GM19328 (cell line): ENCODE measurements around the gene FBH1.
"Not testable (repeated sequence)": the region's sequence is repeated elsewhere in the genome, so short reads cannot be mapped to it uniquely, and the experiment has no call there.

Source experiments
- ATAC-seq: cut with Tn5 transposase; IDR thresholded peaks from one replicate; pipeline ENCODE4 v1.9.1; 2021; ENCODE audit warnings: mild to moderate bottlenecking, moderate library complexity; ENCODE audit not compliant: unreplicated experiment

Gene FBH1

GRCh38 chr10:5902511-5903274 lies 12.7 kb downstream of the FBH1 start:
- no peak for ATAC-seq

- no peak for ATAC-seq
Observed at GRCh38 chr10:5903563-5903962, 13.5 kb downstream of the FBH1 start.

GRCh38 chr10:5904227-5904626 lies 14.2 kb downstream of the FBH1 start:
- ATAC-seq, result peak; percentile 94

GRCh38 chr10:5905854-5906507 lies 15.9 kb downstream of the FBH1 start:
- ATAC-seq, result no peak

- ATAC-seq, result no peak
Observed at GRCh38 chr10:5906651-5907050, 16.6 kb downstream of the FBH1 start.

- ATAC-seq, result not testable (repeated sequence)
Observed at GRCh38 chr10:5908676-5909075, 18.6 kb downstream of the FBH1 start.

- ATAC-seq, result no peak
Observed at GRCh38 chr10:5910323-5911100, 20.5 kb downstream of the FBH1 start.

- no peak for ATAC-seq
Observed at GRCh38 chr10:5911670-5912069, 21.6 kb downstream of the FBH1 start.

GRCh38 chr10:5913736-5914135 lies 23.7 kb downstream of the FBH1 start:
- no peak for ATAC-seq

GRCh38 chr10:5915451-5915850 lies 25.4 kb downstream of the FBH1 start:
- ATAC-seq, result no peak

- no peak for ATAC-seq
Observed at GRCh38 chr10:5917305-5917704, 27.3 kb downstream of the FBH1 start.

GRCh38 chr10:5918763-5919162 lies 28.7 kb downstream of the FBH1 start:
- ATAC-seq, result no peak

- ATAC-seq, result no peak
Observed at GRCh38 chr10:5919568-5919967, 29.5 kb downstream of the FBH1 start.

GRCh38 chr10:5921746-5922145 lies 31.7 kb downstream of the FBH1 start:
- ATAC-seq, result no peak

GRCh38 chr10:5924889-5925288 lies 34.8 kb downstream of the FBH1 start:
- no peak for ATAC-seq

- no peak for ATAC-seq
Observed at GRCh38 chr10:5927306-5927705, 37.3 kb downstream of the FBH1 start.

- no peak for ATAC-seq
Observed at GRCh38 chr10:5929442-5929841, 39.4 kb downstream of the FBH1 start.

- no peak for ATAC-seq
Observed at GRCh38 chr10:5930272-5930671, 40.2 kb downstream of the FBH1 start.

- no peak for ATAC-seq
Observed at GRCh38 chr10:5932345-5932744, 42.3 kb downstream of the FBH1 start.

- no peak for ATAC-seq
Observed at GRCh38 chr10:5933909-5934546, 44.0 kb downstream of the FBH1 start.

- no peak for ATAC-seq
Observed at GRCh38 chr10:5935628-5936027, 45.6 kb downstream of the FBH1 start.
